LNCAP (cell line): Measurements from ENCODE around the gene APLP1.

Source experiments
- TF ChIP-seq, protein P1 (sequence below): fragments of 450-650 bp; IDR thresholded peaks from 2 replicates; pipeline ENCODE4 v1.5.1; 2017; ENCODE audit warnings: mild to moderate bottlenecking

APLP1 gene

DNA sequence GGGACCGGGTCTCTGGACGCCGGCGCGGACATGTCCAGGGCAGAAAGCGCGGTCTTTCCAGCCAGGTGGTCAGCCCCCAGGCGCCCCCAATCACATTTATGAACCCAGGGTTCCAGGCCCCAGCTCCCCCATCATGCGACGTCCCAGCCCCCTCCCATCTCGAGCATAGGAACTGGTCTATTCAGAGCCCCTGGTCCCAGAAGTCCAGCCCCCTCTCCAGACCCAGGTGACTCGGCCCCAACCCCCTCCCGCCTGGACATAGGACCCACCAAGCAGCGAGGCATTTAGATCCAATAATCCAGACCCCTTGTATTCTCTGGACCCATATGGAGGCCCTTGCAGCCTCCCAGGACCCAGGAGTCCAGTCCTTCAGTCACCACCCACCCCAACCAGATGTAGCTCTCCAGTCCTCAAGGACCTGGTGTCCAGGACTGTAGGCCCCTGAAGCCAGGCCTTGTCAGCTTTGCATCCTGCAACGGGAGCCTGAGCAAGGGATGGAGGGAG is 501 bp downstream of the APLP1 start:
- TF ChIP-seq, protein P1, sequence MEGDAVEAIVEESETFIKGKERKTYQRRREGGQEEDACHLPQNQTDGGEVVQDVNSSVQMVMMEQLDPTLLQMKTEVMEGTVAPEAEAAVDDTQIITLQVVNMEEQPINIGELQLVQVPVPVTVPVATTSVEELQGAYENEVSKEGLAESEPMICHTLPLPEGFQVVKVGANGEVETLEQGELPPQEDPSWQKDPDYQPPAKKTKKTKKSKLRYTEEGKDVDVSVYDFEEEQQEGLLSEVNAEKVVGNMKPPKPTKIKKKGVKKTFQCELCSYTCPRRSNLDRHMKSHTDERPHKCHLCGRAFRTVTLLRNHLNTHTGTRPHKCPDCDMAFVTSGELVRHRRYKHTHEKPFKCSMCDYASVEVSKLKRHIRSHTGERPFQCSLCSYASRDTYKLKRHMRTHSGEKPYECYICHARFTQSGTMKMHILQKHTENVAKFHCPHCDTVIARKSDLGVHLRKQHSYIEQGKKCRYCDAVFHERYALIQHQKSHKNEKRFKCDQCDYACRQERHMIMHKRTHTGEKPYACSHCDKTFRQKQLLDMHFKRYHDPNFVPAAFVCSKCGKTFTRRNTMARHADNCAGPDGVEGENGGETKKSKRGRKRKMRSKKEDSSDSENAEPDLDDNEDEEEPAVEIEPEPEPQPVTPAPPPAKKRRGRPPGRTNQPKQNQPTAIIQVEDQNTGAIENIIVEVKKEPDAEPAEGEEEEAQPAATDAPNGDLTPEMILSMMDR = no peak

DNA sequence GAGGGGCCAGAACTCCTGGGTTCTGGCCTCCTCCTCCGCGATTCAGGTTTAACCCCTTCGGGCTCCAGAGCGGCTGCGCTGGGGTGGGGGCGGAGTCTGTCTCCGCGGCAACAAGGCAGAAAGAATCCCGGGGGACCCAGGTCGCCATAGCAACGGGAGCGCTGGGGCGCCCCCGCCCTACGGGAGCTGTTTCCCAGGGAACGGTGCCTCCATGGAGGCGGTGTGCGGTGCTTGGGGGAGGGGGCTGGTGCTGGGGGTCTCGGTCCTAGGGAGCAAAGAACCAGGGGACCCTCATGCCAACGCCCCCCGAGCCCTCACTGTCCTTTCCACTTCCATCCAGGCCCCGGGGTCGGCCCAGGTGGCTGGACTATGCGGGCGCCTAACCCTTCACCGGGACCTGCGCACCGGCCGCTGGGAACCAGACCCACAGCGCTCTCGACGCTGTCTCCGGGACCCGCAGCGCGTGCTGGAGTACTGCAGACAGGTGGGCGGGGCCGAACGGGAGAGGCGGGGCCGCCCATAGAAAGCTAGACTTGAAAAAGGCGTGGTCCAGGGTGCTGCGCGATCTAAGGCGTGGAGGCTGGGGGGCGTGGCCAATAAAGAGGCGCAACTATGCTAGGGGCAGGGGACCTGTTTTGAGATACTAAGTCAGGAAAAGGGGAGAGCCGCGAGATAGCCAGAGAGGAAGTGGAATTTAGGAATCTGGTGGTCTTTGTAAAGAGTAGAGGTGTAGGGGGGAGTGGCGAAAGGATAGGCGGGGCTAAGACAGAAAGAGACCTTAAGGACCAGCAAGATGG is 1.2 kb downstream of the APLP1 start:
- TF ChIP-seq, protein P1 = no peak

DNA sequence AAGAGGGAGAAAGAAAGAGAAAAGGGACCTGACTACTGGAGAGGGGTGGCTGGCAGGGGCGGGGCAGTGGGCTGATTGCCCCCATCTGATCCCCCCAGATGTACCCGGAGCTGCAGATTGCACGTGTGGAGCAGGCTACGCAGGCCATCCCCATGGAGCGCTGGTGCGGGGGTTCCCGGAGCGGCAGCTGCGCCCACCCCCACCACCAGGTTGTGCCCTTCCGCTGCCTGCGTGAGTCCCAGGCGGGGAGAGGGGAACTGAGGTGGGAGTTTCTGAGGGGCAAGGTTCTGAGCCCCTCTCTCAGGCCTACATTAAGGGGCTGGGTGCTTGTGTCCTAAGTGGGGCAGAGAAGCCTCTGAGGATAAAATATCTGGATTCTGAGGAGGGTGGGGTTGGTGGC is 2.4 kb downstream of the APLP1 start:
- TF ChIP-seq, protein P1 = no peak

DNA sequence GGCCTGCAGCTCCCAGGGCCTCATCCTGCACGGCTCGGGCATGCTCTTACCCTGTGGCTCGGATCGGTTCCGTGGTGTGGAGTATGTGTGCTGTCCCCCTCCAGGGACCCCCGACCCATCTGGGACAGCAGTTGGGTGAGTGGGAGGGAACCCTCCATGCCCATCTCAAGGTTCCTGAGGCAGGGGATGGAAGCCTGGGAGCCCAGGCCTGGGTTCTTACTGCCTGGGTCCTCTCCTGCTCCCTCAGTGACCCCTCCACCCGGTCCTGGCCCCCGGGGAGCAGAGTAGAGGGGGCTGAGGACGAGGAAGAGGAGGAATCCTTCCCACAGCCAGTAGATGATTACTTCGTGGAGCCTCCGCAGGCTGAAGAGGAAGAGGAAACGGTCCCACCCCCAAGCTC is 3.2 kb downstream of the APLP1 start:
- TF ChIP-seq, protein P1 = no peak

DNA sequence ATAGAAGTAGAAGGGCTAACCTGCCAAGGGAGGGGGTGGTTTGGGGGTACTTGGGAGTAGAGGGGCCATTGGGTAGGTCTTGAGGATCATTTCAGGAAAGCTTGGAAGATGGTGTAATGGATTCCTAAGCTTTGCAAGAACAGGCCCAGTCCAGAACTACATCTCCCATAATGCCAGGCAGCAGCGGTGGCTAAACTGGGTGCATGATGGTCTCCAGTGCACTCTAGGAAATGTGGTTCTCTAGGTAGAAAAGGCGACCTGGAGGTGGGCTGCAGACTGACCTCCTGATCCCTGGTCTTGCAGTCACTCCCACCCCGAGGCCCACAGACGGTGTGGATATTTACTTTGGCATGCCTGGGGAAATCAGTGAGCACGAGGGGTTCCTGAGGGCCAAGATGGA is 3.8 kb downstream of the APLP1 start:
- TF ChIP-seq, protein P1 = no peak

DNA sequence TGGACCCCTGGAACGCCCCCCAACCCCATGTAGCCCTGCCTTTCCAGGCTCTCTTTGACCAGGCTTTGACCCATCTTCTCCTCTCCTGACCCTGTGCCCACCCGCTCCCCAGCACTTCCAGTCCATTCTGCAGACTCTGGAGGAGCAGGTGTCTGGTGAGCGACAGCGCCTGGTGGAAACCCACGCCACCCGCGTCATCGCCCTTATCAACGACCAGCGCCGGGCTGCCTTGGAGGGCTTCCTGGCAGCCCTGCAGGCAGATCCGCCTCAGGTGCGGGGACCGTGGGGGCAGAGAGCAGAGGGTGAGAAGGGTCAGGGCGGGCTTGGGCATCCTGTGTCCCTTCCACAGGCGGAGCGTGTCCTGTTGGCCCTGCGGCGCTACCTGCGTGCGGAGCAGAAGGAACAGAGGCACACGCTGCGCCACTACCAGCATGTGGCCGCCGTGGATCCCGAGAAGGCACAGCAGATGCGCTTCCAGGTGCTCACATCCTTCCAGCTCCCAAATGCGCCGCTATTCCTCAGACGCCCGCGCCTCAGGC is 6.1 kb downstream of the APLP1 start:
- TF ChIP-seq, protein P1 = no peak

DNA sequence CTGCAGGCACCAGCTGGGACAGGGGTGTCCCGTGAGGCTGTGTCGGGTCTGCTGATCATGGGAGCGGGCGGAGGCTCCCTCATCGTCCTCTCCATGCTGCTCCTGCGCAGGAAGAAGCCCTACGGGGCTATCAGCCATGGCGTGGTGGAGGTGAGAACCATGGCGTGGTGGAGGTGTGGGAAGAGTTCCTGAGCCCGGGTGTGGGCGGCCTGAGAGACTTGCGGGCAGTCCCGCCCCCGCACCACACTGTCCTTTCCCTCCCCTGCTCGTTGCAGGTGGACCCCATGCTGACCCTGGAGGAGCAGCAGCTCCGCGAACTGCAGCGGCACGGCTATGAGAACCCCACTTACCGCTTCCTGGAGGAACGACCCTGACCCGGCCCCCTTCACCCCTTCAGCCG is 10.7 kb downstream of the APLP1 start:
- TF ChIP-seq, protein P1 = no peak
